DOHH2 (cell line): ENCODE measurements around the gene RHBG.

Experiments
- EZH2phosphoT487 ChIP-seq: fragments of 200-600 bp; sonication (generic); IDR thresholded peaks from 2 replicates; pipeline ENCODE4 v1.6.1; 2017; ENCODE audit warnings: borderline replicate concordance, mild to moderate bottlenecking, antibody characterized with exemption, low read length, moderate library complexity, mixed read lengths
- TF ChIP-seq, protein P1 (sequence below): fragments of 200-600 bp; sonication (generic); IDR thresholded peaks from one replicate; pipeline ENCODE4 v1.5.1; 2014; ENCODE audit warnings: antibody characterized with exemption, mild to moderate bottlenecking, low read depth, low read length; ENCODE audit not compliant: poor library complexity, severe bottlenecking

- TF ChIP-seq, protein P1, sequence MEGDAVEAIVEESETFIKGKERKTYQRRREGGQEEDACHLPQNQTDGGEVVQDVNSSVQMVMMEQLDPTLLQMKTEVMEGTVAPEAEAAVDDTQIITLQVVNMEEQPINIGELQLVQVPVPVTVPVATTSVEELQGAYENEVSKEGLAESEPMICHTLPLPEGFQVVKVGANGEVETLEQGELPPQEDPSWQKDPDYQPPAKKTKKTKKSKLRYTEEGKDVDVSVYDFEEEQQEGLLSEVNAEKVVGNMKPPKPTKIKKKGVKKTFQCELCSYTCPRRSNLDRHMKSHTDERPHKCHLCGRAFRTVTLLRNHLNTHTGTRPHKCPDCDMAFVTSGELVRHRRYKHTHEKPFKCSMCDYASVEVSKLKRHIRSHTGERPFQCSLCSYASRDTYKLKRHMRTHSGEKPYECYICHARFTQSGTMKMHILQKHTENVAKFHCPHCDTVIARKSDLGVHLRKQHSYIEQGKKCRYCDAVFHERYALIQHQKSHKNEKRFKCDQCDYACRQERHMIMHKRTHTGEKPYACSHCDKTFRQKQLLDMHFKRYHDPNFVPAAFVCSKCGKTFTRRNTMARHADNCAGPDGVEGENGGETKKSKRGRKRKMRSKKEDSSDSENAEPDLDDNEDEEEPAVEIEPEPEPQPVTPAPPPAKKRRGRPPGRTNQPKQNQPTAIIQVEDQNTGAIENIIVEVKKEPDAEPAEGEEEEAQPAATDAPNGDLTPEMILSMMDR, result no peak
- TF ChIP-seq EZH2phosphoT487, result no peak
Measured at GRCh38 chr1:156417401-156418020, 48.5 kb downstream of the RHBG start.
